K562 (cell line): ENCODE data around the gene ARHGDIA.

ENCODE experiments used
- EP300 ChIP-seq: IDR thresholded peaks from 2 replicates; pipeline ENCODE4 v1.6.1; 2012; ENCODE audit warnings: low read length, improper control_type of control experiment
- POLR2AphosphoS5 ChIP-seq: IDR thresholded peaks from 2 replicates; pipeline ENCODE4 v1.6.1; 2011; ENCODE audit warnings: mild to moderate bottlenecking, low read depth, low read length, moderate library complexity; ENCODE audit not compliant: control insufficient read depth, insufficient read depth
- TOE1 ChIP-seq, 2 experiments: fragments of 450-650 bp in 1 of 2; sonication (generic) in 1 of 2; formaldehyde crosslinking in 1 of 2; IDR thresholded peaks; 2 replicates each; pipeline versions ENCODE4 v1.7.1 to v1.8.0; 2016 to 2022; ENCODE audit warnings: borderline replicate concordance in 2 of 2, mild to moderate bottlenecking in 2 of 2, antibody characterized with exemption in 1 of 2, inconsistent platforms in 1 of 2, low read depth in 1 of 2, missing genetic modification reagents in 1 of 2, moderate library complexity in 1 of 2
- ZNF280B ChIP-seq: fragments of 250-450 bp; sonication (Bioruptor Pico); IDR thresholded peaks from 2 replicates; pipeline ENCODE4 v1.5.1; 2021; ENCODE audit warnings: mild to moderate bottlenecking
- ZNF282 ChIP-seq: sonication (generic); formaldehyde crosslinking; IDR thresholded peaks from 2 replicates; pipeline ENCODE4 v1.8.1; 2023; ENCODE audit warnings: missing genetic modification reagents

- TF ChIP-seq ZNF280B, result no peak
- no peak for TF ChIP-seq EP300
- no peak for TF ChIP-seq TOE1 (IDR thresholded peaks at IDR 0.05; ENCODE audit: borderline replicate concordance)
- TF ChIP-seq TOE1 (CRISPR knock-in tag; IDR thresholded peaks at IDR 0.05; ENCODE audit: borderline replicate concordance, low read depth), result no peak
- TF ChIP-seq POLR2AphosphoS5, result no peak
- TF ChIP-seq ZNF282 (CRISPR knock-in tag), result no peak
These were observed 35.5 kb upstream of the ARHGDIA start for GRCh38 chr17:81906476-81907218.
